Colonic mucosa (tissue), 4 donors: ENCODE data around the gene ASCL2. TPM values are rescaled to one million over a fixed set of nuclear protein-coding genes. Genes with fewer than 3 reads are reported as not detected.

Experiments
- DNase-seq: peaks from one replicate; pipeline ENCODE4 v3.0.0-alpha.2; 2020
- H3K27ac ChIP-seq: fragments of 200-600 bp; one replicate; pipeline ENCODE4 v1.8.0; 2021
- H3K27me3 ChIP-seq: fragments of 200-600 bp; one replicate; pipeline ENCODE4 v1.8.0; 2021
- H3K36me3 ChIP-seq: fragments of 200-600 bp; one replicate; pipeline ENCODE4 v1.8.0; 2021
- H3K4me1 ChIP-seq: fragments of 200-600 bp; one replicate; pipeline ENCODE4 v1.8.0; 2021; ENCODE audit warnings: mild to moderate bottlenecking
- H3K4me3 ChIP-seq: fragments of 200-600 bp; one replicate; pipeline ENCODE4 v1.8.0; 2021
- H3K9ac ChIP-seq, 2 donors: one replicate each; pipeline ENCODE4 v1.7.0; 2013; ENCODE audit warnings: control low read depth in 2 of 2, low read depth in 2 of 2, low read length in 2 of 2
- H3K9me3 ChIP-seq: fragments of 200-600 bp; one replicate; pipeline ENCODE4 v1.8.0; 2021
- intact Hi-C: fragments of 100-400 bp; cut with DNase I; formaldehyde crosslinking; loops from one replicate; pipeline ENCODE4 v1.14.1; 2022
- total RNA-seq, 2 donors: library from RNA; stranded (reverse); fragmentation: NEBNext Ultra II Directional in 1 of 2; extraction: Animal tissue kit (Norgen Biotek cat#: 25700) in 1 of 2; gene quantifications; one replicate each; pipeline ENCODE4 v1.2.1, GENCODE V29; 2021
- TF ChIP-seq, protein P1 (sequence below): fragments of 200-600 bp; IDR thresholded peaks from one replicate; pipeline ENCODE4 v1.8.0; 2022; ENCODE audit warnings: antibody characterized with exemption, mild to moderate bottlenecking
- donor health status: healthy.
- donor health status: DM: no; HTN: no; CAD: no.
- donor health status: DM: no; HTN: no; CAD: no.

ASCL2 gene
- total RNA-seq, 2 donors from 2014 or later, result 4.8 to 16.4 TPM

DNA sequence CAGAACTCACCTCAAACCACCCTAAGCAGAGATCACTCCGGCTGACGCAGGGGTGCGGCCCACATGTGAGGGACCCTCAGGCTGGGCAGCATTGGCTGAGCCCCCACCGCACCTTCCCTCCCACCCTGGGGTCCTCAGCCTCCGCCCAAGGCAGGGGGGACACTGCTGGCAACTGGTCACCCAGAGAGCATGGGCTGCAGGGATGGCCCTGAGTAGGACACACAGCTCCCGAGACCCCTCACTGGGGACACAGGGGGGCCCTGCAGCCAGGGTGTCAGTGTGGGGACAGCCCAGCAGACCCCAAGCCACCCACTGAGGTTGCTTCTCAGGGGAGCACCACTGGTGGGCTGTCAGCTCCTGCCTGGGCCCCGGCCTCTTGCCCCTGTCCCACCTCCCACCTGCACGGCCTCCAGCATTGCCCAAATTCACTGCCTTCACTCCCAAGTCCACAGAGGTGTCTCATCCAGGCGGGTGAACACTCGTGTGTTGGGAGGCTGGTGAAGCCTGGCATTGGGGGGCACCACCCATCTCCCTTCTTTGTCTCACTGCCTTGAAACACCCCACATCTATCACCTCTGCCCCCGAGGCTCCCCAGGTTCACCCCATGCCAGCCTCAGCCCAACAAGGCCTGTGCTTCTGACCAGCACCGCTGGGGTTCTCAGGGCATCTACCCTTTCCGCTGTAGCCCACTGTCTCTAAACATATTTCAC is 26.7 kb upstream of the ASCL2 start:
- Histone ChIP-seq H3K27ac (no peak overlapping the region), H3K4me1 (no peaks in the 10 kb centered on the region), H3K9ac (no peak overlapping the region), H3K27me3 (no peaks in the 10 kb centered on the region), H3K36me3 (no peaks in the 10 kb centered on the region), H3K4me3 (no peak overlapping the region), H3K9me3 (no peaks in the 10 kb centered on the region)
- TF ChIP-seq, protein P1, sequence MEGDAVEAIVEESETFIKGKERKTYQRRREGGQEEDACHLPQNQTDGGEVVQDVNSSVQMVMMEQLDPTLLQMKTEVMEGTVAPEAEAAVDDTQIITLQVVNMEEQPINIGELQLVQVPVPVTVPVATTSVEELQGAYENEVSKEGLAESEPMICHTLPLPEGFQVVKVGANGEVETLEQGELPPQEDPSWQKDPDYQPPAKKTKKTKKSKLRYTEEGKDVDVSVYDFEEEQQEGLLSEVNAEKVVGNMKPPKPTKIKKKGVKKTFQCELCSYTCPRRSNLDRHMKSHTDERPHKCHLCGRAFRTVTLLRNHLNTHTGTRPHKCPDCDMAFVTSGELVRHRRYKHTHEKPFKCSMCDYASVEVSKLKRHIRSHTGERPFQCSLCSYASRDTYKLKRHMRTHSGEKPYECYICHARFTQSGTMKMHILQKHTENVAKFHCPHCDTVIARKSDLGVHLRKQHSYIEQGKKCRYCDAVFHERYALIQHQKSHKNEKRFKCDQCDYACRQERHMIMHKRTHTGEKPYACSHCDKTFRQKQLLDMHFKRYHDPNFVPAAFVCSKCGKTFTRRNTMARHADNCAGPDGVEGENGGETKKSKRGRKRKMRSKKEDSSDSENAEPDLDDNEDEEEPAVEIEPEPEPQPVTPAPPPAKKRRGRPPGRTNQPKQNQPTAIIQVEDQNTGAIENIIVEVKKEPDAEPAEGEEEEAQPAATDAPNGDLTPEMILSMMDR, result no peak
- intact Hi-C loops, result no loop called here
- no peak for DNase-seq

DNA sequence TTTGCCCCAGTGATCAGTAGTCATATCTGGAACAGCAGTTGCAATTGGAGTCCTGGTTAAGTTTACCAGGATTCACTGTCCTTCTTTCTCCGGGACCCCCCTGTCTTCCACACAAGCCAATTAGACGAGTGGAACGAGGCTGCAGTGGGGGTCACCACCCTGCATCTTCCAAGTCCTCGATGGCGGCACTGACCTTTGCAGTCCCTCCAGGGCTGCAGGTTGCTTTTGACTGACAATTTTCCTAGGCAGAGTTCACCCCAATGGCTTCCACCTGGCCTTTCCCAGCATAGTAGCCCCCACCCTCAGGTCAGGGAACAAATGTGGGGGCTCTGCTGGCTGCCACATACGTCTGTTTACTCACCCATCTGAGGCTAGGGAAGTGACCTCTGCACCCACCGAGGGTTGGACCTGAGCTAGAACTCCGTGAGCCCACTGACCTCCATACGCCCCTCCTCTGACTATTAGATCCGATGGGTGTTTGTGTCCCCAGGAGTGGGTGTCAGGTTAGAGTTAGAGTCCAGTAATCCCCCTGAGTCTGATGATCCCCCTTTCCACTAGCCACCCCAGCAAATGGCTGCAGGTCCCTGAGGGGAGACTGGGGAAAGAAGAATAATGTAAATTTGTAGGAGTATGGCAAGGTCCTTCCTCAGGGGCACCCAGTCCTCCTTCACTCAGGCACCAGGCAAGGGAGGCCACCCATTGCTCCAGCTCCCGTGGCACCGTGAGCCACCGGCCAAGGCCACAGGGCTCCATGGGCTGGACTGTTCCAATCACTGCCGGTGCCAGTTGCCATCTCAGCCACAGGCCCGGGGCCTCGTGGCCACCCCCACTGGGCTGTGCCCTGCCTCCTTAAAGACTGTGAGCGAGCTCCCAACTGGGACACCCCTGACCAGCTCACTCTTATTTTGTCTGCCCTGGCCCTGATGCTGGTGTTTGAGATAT is 25.9 kb upstream of the ASCL2 start:
- H3K4me3 ChIP-seq, result no peak overlapping the region
- no peaks in the 10 kb centered on the region for H3K36me3 ChIP-seq
- TF ChIP-seq, protein P1, result no peak
- no peaks in the 10 kb centered on the region for H3K4me1 ChIP-seq
- no peak overlapping the region for H3K27ac ChIP-seq
- intact Hi-C loops, result no loop called here
- H3K27me3 ChIP-seq, result no peaks in the 10 kb centered on the region
- no peak overlapping the region for H3K9ac ChIP-seq
- H3K9me3 ChIP-seq, result no peaks in the 10 kb centered on the region
- DNase-seq, result no peak

DNA sequence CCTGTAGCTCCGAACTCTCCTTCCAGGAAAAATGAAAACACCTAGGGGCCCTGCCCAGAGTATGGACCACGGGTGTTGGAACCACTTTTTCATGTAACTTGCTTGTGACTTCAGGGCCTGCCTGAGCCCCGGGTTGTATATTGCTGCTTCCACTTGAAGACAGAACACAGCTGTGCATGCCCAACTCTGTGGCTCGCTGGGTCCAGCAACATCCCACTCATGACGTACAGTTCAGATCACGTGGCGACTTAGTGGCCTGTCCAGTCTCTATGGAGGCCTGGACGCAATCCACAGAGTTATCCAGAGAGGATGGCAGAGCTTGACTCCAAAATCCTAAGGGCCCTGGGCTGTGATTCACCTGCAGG is 24.5 kb upstream of the ASCL2 start:
- Histone ChIP-seq H3K9me3 (no peaks in the 10 kb centered on the region), H3K36me3 (no peaks in the 10 kb centered on the region), H3K9ac (no peak overlapping the region), H3K4me1 (no peaks in the 10 kb centered on the region), H3K27me3 (no peaks in the 10 kb centered on the region), H3K4me3 (no peak overlapping the region), H3K27ac (no peak overlapping the region)
- DNase-seq, result no peak
- TF ChIP-seq, protein P1, result no peak
- intact Hi-C loops, result no loop called here

DNA sequence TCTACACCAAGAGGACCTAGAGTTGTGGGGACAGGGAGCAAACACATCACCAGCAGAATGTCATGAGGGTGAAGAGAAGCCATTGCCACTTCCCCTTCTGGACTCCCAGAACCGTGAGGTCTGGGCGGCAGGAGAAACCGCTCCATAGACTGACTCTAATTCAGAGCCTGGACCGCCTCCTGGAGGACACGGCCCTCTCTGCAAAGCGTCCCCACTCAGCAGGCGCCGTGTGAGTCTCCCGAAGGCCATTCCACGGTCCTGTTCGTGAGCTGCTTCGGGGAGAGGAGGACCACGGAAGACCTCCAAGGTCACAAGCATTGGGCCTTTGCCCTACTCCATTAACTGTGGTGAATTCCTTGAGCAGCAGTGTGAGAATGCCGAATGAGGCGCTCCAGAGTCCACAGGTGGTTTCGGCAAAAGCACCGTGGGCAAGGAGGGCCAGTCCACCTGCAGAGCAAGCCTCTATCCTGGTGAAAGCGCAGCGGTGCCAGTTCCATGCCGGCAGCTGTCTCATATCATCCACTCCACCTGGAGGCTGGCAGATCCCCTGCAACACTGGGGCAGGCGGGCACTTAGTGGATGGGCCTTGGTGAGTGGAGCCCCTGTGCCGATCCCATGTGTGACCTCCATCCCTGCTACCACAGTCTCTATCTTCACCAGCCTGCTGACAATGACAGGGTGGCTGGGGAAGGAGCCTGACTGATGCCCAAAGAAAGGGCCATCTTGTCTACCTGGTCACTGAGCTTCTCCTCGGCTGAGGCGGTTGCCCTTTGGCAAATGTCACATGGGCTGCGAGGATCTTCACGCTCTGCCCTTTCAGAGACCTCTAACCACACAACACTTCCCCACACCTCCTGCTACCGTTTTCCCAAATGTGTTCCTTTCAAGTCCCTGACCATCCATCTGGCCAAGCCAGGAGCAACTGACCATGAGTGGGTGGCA is 23.9 kb upstream of the ASCL2 start:
- Histone ChIP-seq H3K4me3 (no peak overlapping the region), H3K9ac (no peak overlapping the region), H3K36me3 (no peaks in the 10 kb centered on the region), H3K27ac (no peak overlapping the region), H3K9me3 (no peaks in the 10 kb centered on the region), H3K27me3 (no peaks in the 10 kb centered on the region), H3K4me1 (no peaks in the 10 kb centered on the region)
- intact Hi-C loops, result no loop called here
- TF ChIP-seq, protein P1, result no peak
- no peak for DNase-seq

GRCh38 chr11:2293531-2293971 is 23.2 kb upstream of the ASCL2 start:
- Histone ChIP-seq H3K27me3 (no peaks in the 10 kb centered on the region), H3K9ac (no peak overlapping the region), H3K4me1 (no peaks in the 10 kb centered on the region), H3K9me3 (no peaks in the 10 kb centered on the region), H3K36me3 (no peaks in the 10 kb centered on the region), H3K4me3 (no peak overlapping the region), H3K27ac (no peak overlapping the region)
- TF ChIP-seq, protein P1, result no peak
- intact Hi-C loops, result no loop called here
- no peak for DNase-seq
